GM19193 (cell line): Measurements from ENCODE around the gene HAPSTR1.
A peak's percentile ranks its signal among the peaks of the same experiment; 100 is the strongest.

Experiments
- POLR2A ChIP-seq: IDR thresholded peaks from 4 replicates; pipeline ENCODE4 v1.6.1; 2011; ENCODE audit not compliant: insufficient read depth, insufficient read length; ENCODE audit errors: extremely low read depth

The HAPSTR1 gene

DNA sequence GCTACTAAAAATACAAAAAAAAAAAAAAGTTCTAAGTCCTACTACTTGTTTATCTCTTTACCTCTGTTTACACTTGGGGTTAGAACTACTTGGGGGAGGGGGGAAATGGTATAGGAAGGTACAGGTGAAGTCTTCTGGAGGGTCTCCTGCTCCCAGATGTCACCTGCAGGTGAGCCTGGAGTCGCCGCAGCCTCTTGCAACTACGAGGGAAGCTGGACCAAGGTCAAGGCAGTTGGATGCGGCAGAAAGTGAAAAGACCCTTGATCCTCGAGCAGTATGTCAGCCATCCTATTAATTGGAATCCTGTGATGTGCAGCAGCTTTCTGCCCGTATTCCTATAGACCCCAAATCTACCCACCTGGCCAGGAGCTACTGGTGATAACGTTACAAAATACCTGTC, 33.0 kb downstream of the HAPSTR1 start:
- TF ChIP-seq POLR2A, result no peak

DNA sequence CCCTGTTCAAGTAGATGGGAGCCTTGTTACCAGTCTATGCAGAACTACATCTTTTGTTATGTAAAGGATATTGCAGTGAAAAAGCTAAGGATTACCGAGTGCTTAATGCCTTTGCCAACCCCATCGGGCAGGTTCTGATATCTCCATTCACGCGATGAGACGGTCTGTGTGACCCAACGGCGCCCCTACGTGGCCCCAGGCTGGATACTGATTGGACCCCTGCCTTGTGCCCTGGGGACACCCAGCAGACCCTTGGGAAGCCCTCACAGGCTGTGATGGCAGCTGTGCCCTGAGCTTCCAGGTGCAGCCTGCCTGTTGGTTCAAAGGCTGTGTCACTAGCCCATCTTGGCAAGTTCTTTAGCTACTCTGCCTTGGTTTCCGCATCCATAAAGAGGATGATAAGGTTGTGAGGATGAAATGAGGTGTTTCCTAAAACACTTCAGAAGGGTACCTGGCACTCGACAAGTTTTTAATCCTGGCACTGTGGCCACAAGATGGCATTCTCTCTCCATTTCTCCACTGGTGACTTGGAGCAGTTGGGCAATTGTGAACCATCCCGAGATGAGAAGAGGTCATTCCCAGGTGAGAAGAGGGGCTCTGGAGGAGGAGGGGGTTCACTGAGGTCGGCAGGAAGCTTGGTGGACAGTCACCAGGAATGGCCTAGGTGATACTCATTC, 33.6 kb downstream of the HAPSTR1 start:
- TF ChIP-seq POLR2A, result peak; percentile 13

DNA sequence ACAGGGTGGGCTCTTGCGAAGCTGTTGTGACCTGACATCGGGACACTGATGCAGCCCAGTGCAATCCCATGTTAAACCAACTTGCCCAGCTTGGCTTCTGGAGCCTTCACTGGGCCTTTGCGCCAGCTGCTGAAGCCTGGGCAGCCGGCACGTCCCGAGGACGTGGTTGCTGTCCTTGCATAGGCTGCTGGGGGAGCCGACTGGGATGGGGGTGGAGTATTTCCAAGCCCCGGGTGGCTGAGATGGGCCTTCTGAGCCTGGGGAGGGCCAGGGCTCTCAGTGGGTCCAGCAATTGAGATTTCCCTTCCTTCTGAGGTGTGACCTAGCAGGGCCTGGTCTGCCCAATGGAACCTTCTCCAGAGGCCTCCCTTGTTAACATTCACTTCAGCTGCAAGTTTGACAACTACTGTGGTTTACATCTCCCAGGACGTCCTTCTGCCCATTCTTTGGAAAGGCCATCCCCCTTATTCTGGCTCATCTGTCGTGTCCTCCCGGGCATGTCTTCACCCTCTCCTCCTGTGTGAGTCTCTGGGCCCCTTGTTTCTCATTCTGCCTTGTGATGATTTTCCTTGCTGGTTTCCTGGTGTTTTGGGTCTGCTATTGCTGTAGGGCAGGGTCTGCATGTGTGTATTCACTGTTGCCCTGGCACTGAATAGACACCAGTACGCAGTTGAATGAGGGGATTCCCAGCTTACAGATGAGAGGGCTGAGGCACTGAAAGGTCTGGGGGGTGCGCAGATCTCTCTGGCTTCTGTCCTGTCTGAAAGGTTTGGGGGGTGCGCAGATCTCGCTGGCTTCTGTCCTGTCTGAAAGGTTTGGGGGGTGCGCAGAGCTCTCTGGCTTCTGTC, 34.4 kb downstream of the HAPSTR1 start:
- no peak for TF ChIP-seq POLR2A

DNA sequence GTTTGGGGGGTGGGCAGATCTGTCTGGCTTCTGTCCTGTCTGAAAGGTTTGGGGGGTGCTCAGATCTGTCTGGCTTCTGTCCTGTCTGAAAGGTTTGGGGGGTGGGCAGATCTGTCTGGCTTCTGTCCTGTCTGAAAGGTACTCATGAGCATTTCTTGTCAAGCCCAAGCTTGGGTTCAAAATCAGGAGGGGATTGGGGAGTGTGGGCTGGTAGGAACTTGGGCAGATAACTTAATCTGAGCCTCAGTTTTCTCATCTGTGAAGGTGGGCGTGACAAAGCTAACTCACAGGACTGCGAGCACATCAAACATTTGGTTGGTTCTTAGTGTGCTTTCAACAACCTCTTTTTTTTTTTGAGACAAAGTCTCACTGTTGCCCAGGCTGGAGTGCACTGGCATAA, 35.2 kb downstream of the HAPSTR1 start:
- TF ChIP-seq POLR2A, result no peak

DNA sequence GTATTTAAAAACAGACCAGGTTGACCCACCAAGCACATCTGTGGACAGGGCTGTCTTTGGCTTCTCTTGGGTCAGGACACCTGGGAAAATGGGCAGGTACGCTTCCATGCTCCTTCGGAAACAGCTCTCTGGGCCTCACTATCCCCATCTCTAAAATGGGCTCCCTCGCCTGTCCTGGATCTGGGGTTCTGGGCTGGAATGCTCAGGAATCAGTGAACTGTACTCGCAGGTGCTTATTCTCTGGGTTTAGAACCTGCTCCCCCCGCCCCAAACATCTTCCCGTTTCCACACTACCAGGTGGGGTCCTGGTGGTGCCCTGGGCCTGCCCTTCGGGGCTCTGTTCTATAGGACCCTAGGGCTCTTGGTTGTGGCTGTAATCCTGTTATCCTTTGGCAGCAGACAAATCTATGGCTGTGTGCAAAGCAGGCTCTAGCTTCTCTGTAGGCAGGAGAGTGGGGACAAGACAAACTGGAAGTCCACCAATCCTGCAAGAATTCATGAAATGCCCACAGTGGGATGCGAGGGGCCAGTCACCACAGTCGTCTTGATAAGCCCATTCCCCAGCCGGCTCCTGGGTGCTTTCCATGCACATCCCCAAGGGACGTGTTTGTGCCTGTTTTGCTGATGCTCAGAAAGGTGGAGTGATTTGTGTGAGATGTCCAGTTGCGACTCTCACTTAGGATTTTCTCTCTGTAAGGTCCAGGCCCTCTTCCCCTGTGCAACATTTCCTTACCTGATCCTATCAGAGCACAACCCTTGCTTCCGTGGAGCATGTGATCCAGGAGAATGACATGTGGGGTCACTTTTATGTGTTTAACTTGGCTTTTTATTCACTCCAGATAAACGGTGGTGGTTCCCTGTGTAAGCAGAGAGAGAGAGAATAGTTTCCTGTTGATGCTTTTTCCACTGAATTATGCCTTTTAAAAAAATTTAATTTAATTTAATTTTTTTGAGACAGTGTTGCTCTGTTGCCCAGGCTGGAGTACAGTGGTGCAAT, 37.2 kb downstream of the HAPSTR1 start:
- TF ChIP-seq POLR2A, result no peak

DNA sequence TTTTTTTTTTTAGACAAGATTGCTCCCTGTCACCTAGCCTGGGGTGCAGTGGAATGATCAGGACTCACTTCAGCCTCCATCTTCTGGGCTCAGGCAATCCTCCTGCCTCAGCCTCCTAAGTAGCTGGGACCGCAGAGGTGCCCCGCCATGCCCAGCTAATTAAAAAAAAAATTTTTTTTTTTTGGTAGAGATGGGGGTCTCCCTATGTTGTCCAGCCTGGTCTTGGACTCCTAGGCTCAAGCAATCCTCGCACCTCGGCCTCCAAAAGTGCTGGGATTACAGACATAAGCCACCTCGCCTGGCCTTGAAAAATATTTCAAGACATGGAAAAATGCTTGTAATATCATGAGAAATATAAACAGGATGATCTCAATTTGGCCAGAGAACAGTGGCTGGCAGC, 42.9 kb downstream of the HAPSTR1 start:
- no peak for TF ChIP-seq POLR2A

DNA sequence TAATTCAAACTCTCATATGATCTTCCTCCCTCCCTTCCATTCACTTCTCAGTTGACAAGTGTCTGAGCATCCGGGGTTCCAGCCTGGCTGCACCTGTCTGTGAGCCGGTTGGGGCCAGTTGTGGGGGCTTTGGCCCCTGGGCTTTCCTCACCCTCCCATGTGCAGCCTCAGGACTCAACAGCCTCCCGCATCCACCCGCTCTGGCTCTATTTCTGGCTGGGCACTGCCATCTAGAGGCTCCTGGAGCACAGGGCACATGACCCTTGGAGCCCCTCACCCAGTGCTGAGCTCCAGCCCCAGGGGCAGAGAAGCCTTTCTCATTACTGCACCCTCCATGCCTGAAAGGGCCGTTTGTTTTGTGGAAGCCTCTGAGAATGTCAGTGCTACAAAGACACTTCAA, 43.3 kb downstream of the HAPSTR1 start:
- TF ChIP-seq POLR2A, result no peak

DNA sequence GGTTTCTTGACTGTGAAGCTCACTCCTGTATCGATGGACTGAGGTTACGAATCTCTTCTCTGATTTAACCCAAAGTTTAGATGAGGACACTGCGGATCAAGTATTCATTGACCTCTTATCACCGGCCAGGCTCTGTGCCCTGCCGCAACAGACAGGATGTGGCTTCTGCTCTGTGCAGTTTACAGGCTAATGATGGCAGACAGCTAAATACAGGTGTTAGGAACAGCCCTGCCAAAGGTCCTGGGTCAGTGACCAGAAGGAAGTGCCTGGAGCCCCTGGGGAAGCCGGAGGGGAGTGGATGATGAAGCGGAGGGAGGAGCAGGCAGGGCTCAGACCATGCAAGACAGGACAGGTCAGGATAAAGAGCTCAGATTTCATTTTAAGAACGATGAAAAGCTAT, 44.4 kb downstream of the HAPSTR1 start:
- TF ChIP-seq POLR2A, result no peak

DNA sequence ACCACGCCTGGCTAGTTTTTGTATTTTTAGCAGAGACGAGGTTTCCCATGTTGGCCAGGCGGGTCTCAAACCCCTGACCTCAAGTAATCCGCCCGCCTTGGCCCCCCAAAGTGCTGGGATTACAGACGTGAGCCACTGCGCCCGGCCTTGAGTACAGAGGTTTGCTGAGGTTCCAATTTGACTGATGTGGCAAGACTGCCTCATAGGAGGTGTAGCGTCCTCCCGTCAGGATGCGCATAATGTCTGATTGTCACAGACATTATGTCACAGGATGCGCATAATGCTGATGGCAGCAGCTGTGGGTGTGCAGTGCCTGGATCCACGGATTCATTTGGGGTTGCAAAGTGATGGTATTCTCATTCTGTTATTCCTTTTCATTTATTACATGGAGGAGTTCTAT, 45.2 kb downstream of the HAPSTR1 start:
- no peak for TF ChIP-seq POLR2A

DNA sequence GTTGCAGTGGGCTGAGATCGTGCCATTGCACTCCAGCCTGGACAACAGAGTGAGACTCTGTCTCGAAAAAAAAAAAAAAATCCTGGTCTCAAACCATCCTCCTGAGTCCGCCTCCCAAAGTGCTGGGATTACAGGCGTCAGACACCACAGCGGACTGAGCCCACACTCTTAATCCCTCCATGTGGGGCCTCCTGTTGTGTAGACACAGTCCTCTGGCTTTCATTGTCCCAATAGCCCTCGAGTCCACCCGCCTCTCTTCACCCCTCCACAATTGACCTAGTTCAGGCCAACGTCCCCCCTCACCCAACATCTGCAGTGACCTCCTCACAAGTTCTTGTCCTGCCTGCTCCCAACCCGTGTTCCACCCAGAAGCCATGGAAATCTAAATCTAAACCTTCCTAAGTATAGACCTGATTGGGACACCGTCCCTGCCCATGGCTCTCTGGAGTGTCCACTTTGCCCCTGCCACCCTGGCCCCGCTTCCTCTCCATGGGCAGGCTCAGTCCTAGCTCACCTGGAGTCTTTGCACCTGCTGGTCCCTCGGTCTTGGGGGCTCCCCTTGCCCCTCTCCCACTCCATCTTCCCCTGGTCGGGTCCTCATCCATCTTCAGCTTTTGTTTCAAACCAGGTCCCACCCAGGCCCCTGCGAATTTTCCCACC, 46.7 kb downstream of the HAPSTR1 start:
- TF ChIP-seq POLR2A, result no peak

DNA sequence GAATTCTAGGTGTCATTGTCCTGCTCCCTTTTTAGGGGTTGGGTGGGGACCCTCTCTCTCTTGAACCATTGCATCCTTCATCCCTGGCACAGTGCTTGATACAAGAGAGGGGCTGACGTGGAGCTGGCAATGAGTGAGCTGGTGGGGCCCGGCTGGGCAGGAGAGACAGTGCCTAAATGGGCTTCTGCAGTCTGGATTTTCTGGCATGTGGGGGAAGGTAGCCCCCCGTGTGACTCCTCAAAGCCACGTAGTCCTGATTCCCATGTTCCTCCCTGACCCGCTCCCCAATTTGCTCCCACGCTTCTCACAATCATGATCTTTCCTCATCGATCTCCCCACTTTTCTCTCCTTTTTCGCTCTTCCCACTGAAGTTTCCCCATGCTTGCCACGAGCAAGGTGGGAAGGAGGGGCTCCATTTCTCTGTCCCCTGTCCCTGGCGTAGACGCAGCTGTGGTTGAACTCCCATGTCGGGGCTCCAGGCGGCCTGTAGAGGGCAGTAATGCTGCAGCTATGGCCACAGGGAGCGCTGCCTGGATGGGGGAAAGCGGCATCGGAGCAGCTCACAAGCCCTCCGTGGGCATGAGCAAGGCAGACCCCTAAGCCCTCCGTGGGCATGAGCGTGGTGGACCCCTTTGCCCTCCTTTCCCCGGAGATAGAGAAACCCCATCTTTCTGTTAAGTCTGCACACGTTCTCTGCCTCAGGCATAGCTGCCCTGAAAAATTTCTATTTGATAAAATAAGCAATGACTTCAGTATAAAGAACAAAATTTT, 47.5 kb downstream of the HAPSTR1 start:
- TF ChIP-seq POLR2A, result no peak

DNA sequence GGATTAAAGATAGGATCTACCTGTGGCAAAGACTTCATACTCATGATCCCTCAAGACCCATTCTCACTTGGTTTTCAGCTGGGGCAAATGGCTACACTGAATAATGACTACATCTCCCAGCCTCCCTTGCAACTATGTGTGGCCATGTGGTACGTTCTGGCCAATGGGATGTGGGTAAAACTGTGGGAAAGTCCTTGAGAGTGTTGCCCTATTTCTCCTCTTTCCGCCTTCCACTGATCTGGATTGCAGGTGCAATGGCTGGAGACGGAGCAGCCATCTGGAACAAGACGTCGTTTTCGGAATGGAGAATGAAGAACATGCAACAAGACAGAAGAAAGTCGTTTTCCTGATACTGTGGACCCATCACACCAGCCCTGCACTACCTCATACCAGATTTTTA, 48.5 kb downstream of the HAPSTR1 start:
- TF ChIP-seq POLR2A, result no peak
